ENCODE measurements around the gene MINK1.
"Not testable (repeated sequence)": the region's sequence is repeated elsewhere in the genome, so short reads cannot be mapped to it uniquely, and the experiment has no call there.

MINK1 gene

GRCh38 chr17:4812690-4813089 lies 20.4 kb upstream of the MINK1 start:
- no peak for DNase-seq

DNA sequence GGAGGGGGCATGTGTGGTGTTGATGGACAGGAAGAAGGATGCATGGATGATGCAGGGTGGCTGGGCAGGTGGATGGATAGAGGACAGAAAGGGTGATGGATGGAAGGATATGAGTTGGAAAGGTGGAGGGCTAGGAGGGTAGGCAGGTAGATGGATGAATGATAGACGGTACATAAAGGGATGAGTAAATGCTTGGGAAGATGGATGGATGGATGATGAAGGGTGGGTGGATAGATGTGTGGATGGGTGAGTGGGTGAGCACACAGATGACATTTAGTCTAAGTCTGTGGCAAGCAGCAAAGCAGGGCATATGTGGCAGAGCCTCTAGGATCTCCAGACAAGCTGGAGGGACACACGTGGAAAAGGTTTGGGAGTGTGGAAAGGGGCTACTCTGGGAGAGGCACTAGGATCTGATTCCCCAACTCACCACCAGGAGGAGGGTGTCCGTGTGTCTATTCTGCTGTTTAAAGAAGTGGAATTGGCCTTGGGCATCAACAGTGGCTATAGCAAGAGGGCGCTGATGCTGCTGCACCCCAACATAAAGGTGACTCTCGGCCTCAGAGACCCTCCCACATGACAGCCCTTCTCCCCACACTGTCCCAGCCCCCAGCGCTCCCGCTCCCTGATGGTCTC lies 18.0 kb upstream of the MINK1 start:
- no peak for DNase-seq

- no peak for DNase-seq
Observed at GRCh38 chr17:4816826-4817225, 16.3 kb upstream of the MINK1 start.

DNA sequence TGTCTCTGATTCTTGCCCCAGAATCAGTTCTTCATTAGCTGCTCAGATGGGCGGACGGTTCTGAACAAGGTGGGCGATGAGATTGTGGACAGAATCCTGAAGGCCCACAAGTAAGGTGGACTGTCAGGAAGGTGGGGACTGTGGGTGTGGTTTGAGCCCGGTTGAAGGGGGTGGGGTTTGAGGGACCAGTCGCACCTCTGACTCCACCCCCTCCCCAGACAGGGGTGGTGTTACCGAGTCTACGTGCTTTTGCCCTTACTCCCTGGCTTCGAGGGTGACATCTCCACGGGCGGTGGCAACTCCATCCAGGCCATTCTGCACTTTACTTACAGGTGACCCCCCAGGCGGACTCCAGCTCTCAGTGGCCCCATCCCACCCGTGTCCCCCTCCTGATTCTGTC lies 14.9 kb upstream of the MINK1 start:
- DNase-seq = no peak

DNA sequence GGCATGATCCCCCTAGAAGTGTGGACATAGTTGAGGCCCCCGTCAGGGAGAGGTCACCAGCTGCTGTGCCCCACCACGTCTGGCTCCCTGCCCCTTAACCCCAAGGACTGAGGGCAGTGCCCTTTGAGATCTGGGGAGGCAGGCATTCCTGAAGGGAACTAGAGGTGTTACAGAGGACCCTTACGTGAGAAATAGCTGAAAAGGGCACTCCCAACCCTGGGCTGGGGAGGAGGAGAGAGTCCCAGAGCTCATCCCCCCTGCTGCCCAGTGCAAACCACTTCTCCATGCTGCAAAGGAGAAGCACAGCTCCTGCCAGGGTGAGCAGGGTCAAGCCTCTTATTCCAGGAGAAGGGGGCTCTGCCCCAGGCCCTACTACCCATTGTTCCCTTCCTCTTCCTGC lies 10.3 kb upstream of the MINK1 start:
- DNase-seq = no peak

GRCh38 chr17:4823373-4824089 lies 9.6 kb upstream of the MINK1 start:
- DNase-seq = no peak

DNA sequence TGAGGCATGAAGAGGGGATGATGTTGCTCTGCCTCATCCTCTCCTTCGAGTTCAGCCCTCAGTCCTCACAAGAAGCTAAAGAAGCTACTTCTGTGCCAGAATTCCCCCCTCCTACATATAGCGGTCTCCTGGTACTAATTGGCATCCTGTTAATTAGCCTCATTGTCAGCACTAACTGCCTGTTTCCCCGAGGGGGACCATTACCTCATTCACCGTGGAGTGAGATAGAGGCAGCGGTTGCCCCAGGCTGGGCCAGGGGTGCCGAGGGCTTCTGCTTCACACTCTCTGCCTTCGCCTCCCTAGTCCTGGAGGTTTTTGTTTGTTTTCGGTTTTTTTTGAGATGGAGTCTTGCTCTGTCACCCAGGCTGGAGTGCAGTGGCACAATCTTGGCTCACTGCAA lies 5.7 kb upstream of the MINK1 start:
- no peak for DNase-seq

- not testable (repeated sequence) for DNase-seq
Observed at GRCh38 chr17:4832829-4833177, 337 bp upstream of the MINK1 start.

DNA sequence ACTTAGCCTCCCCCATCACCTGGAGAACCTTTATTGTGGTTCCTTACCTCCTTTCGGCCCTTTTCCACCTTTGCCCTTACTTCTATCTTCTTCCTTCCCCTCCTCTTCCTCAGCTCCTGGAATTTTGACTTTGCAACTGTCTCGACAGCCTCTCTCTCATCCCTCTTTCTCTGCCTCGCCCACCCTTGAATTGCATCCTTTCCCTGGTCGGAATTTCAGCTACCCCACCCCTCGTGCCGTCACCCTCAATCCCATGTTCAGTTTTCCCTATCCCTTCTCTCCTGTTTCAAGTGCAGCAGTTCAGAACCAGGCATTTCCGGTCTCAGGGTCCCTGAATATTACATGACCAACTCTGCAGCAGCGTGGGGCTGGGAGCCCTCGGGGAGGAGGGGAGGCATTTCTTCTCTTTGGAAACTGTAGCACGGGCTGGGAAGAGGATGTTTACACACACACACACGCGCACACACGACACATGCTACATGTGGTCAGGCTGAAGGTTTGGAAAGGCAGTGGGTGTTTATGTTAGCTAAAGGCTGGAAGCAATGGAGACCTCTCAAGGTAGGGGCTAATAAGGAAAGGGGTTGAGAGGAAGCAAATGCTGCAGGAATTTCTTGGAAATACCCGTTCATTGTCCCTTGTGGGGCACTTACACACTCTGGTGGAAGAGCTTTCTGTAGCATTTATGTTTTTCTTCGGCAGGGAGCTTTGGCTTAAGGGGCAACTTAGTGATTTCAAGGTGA lies 971 bp downstream of the MINK1 start:
- no peak for DNase-seq

- no peak for DNase-seq
Observed at GRCh38 chr17:4834681-4835020, 1.5 kb downstream of the MINK1 start.

- no peak for DNase-seq
Observed at GRCh38 chr17:4836221-4836620, 3.1 kb downstream of the MINK1 start.

DNA sequence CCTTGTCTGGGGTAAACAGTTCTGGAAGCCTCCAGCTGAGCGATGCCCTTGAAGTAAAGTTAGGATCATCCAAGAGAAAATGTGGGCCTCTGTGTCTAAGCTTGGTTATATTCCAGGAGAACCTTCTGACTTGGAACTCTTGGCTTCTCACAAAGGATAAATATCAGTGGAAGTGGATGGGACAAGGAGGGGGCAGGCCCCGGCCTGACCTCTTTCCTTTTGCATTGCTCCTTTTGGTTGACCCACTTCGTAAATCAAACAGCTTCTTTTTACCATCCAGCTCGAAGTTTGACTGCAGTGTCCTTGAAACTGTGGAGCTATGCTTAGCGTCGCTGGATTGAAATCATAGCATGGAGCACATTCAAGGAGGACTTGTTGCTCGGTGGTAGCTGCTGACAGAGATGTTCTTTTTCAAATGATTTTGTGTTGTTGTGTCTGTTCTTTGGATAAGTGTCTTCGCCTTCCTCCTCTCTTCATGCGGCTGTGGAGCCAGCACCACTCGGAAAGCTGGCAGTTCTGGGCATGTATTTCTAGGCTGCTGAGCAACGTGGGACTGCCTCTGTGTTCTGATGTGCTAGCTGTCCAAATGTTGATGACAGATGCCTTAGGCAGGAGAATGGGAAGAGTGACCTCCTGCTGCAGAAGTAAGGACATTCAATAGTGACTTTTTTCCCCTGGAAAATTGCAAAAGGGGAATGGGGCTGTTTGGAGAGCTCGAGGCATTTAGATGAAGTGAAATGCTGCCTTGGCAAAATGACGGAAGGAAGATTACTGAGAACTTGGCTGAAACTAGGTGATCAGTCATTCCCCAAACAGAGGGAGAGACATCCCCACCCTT lies 4.5 kb downstream of the MINK1 start:
- no peak for DNase-seq

DNA sequence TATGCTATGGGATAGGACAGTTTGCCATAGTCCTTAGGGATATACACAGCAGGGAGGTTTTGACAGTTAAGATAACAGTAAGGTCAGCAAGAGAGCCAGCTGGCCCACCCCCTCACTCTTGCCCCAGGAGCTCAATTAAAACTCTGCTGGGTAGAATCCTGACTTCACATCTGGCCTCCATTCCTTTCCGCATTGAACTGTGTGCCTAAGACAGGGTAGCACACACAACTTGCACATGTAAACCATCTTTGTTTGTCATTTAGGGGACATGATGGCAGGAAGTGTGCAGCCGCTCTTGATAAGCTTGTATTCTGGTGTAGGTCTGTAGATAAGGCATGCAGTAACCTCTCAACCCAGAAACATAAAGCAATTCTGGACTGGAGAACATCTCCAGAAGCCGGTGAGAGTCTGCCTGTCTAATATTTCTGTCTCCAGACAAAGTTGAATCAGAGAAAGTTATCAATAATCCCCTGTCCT lies 5.2 kb downstream of the MINK1 start:
- no peak for DNase-seq

DNA sequence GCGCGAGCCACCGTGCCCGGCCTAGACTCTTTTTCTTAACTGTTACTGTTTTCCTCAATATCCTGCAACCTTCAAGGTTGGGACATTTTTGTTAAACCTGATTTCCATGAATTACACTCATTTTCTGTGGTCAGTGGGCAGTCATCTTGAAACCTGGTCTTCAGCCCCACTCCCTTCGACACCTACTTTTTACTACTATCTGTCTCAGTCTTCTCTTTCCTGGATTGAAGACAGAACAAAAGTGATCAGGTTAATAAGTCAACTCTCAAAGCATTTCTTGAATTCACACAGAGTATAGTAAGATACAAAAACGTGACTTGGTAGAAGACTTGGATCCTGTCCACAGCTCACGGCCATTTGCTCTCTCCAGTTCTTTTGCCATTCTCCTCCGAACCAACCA lies 6.1 kb downstream of the MINK1 start:
- DNase-seq = no peak

- DNase-seq = no peak
Observed at GRCh38 chr17:4839965-4840892, 7.1 kb downstream of the MINK1 start.

- DNase-seq = no peak
Observed at GRCh38 chr17:4840893-4841242, 7.7 kb downstream of the MINK1 start.

DNA sequence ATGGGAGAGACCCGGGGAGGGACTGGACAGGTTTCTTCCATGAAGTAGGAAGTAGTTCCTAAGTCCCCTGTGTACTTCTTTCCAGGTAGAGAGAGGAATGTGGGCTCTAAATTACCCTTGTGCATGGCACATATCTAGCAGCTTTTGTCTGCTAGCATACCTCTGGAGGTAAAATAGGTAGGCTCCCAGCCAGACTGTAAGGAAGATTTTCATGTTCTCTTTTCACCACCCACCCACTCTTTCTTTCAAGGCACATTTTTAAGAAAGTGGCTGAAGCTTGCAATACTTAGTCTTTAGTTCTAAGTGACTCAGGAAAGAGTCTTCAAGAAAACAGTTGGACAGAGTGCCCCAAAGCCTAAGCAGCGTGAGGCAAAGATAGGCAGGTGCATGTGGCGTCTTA lies 9.2 kb downstream of the MINK1 start:
- no peak for DNase-seq

- no peak for DNase-seq
Observed at GRCh38 chr17:4843321-4844000, 10.3 kb downstream of the MINK1 start.

GRCh38 chr17:4845118-4845517 lies 12.0 kb downstream of the MINK1 start:
- DNase-seq = no peak

DNA sequence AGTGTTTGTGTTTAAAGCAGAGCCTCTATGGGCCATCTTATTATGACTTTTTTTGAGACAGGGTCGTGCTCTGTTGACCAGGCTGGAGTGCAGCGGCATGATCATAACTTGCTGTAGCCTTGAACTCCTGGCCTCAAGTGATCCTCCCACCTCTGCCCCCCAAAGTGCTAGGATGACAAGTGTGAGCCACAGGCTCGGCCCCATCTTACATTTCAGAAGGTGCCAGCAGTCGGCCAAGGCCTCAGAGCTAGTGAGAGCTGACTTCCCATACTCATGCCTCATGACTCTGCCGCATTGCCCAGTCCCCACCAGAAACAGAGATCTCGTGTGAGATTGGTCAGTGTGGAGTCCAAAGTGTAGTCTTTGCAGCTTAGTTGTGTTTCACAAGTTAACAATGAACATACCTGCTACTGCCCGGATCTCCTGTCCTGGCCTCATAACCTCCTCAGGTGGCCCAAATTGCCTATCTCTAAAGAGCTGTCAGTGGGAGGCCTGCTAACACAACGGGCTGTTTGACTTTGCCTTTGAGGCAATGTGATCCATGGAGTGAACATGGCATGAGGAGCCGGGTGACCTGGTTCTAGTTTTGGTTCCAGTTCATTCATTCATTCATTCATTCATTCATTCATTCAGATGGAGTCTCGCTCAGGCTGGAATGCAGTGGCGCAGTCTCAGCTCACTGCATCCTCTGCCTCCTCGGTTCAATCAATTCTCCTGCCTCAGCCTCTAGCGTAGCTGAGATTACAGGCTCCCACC lies 13.7 kb downstream of the MINK1 start:
- no peak for DNase-seq

DNA sequence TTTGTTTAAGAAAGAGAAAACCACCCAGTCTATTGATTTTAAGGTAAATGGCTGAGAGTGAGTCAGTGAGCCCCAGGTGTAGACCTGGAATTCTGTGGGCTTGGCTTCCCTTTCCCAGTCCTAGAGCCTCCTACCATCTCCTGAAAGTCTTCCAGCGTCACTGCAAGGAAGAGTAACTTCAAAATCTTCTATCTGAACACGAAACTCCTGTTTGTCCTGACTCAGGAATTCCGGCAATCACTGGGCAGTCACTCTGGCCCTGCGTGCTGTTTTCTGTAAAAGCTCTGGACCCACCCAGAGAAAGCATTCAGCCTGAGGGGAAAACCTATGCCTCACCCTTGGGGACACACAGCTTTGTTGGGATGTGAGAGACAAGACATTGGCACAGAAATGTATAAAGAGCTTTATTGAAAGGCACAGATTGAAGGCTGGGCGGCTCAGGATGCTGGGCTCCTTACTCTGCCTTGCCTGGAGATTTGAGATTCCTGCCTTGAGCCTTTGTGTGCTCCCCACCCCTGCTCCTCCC lies 15.9 kb downstream of the MINK1 start:
- no peak for DNase-seq
